Measurements from ENCODE around the gene FLT1. TPM values are rescaled to one million over a fixed set of nuclear protein-coding genes. Genes with fewer than 3 reads are reported as not detected.

FLT1 gene
- total RNA-seq, 4 donors from 2014 or later = 19.3 to 48.6 (median 24.4) TPM

GRCh38 chr13:28392428-28392827 lies 102.5 kb downstream of the FLT1 start:
- peak overlapping the region in 1 of 4 donors; percentile 37 for H3K27ac ChIP-seq
- H3K27me3 ChIP-seq = no peaks in the 10 kb centered on the region
- DNase-seq (ENCODE audit: low spot score in 2 of 2) = no peak
- TF ChIP-seq CTCF (IDR thresholded peaks at IDR 0.05) (no peak), POLR2A (IDR thresholded peaks at IDR 0.05) (no peak), EP300 (IDR thresholded peaks at IDR 0.05) (peak in 1 of 2 donors; percentile 53)
- no peaks in the 10 kb centered on the region for H3K4me1 ChIP-seq
- WGBS, 2 donors = 20 to 25% methylated on average over 2 of the region's 2 CpGs
- H3K36me3 ChIP-seq = no peaks in the 10 kb centered on the region
- H3K9me3 ChIP-seq = no peaks in the 10 kb centered on the region
- H3K4me3 ChIP-seq = no peak overlapping the region

GRCh38 chr13:28387740-28388501 lies 107.0 kb downstream of the FLT1 start:
- Histone ChIP-seq H3K27ac (no peak overlapping the region), H3K9me3 (no peaks in the 10 kb centered on the region), H3K36me3 (no peaks in the 10 kb centered on the region), H3K27me3 (no peaks in the 10 kb centered on the region), H3K4me1 (no peaks in the 10 kb centered on the region), H3K4me3 (no peak overlapping the region)
- no peak for DNase-seq (ENCODE audit: low spot score in 2 of 2)
- WGBS, 2 donors = 44 to 48% methylated on average over 4 of the region's 4 CpGs
- TF ChIP-seq EP300 (IDR thresholded peaks at IDR 0.05) (no peak), CTCF (IDR thresholded peaks at IDR 0.05) (no peak), POLR2A (IDR thresholded peaks at IDR 0.05) (no peak)

GRCh38 chr13:28385362-28385761 lies 109.6 kb downstream of the FLT1 start:
- no peak for TF ChIP-seq EP300 (IDR thresholded peaks at IDR 0.05)
- no peak for TF ChIP-seq POLR2A (IDR thresholded peaks at IDR 0.05)
- TF ChIP-seq CTCF (IDR thresholded peaks at IDR 0.05) = no peak
- H3K4me3 ChIP-seq = no peak overlapping the region
- no peak overlapping the region for H3K27ac ChIP-seq
- 75 to 78% methylated on average over 1 of the region's 1 CpG for WGBS, 2 donors
- DNase-seq (ENCODE audit: low spot score in 2 of 2) = no peak
- no peaks in the 10 kb centered on the region for H3K36me3 ChIP-seq
- no peaks in the 10 kb centered on the region for H3K9me3 ChIP-seq
- no peaks in the 10 kb centered on the region for H3K4me1 ChIP-seq
- no peaks in the 10 kb centered on the region for H3K27me3 ChIP-seq

- no peak for DNase-seq (ENCODE audit: low spot score in 2 of 2)
- Histone ChIP-seq H3K27me3 (no peaks in the 10 kb centered on the region), H3K36me3 (no peaks in the 10 kb centered on the region), H3K9me3 (no peaks in the 10 kb centered on the region), H3K27ac (no peak overlapping the region), H3K4me3 (no peak overlapping the region), H3K4me1 (no peaks in the 10 kb centered on the region)
- TF ChIP-seq EP300 (IDR thresholded peaks at IDR 0.05) = no peak
- TF ChIP-seq CTCF (IDR thresholded peaks at IDR 0.05) = no peak
- TF ChIP-seq POLR2A (IDR thresholded peaks at IDR 0.05) = no peak
- 76 to 87% methylated on average over 4 of the region's 4 CpGs for WGBS, 2 donors
These were observed 110.1 kb downstream of the FLT1 start for GRCh38 chr13:28384789-28385188.

GRCh38 chr13:28380319-28380718 lies 114.6 kb downstream of the FLT1 start:
- WGBS, 2 donors = 90 to 92% methylated on average over 3 of the region's 3 CpGs
- Histone ChIP-seq H3K27me3 (no peaks in the 10 kb centered on the region), H3K4me1 (no peaks in the 10 kb centered on the region), H3K9me3 (no peaks in the 10 kb centered on the region), H3K27ac (no peak overlapping the region), H3K36me3 (no peaks in the 10 kb centered on the region), H3K4me3 (no peak overlapping the region)
- no peak for TF ChIP-seq CTCF (IDR thresholded peaks at IDR 0.05)
- no peak for DNase-seq (ENCODE audit: low spot score in 2 of 2)
